HAP-1 (cell line): ENCODE results near the gene IGSF5.

Experiments used
- DNase-seq, 2 experiments: peaks; one replicate each; pipeline ENCODE4 v3.0.0-alpha.2; 2016 to 2020; ENCODE audit warnings: low spot score in 2 of 2
- H3K27me3 ChIP-seq: fragments of 250-450 bp; sonication (Bioruptor Pico); 2 replicates; pipeline ENCODE4 v1.5.1; 2020; ENCODE audit warnings: low read depth, mild to moderate bottlenecking, moderate library complexity
- H3K36me3 ChIP-seq: fragments of 250-450 bp; sonication (Bioruptor Pico); replicated peaks from 2 replicates; pipeline ENCODE4 v1.5.1; 2020; ENCODE audit warnings: mild to moderate bottlenecking
- H3K4me1 ChIP-seq: fragments of 250-450 bp; sonication (Bioruptor Pico); 2 replicates; pipeline ENCODE4 v1.5.1; 2020; ENCODE audit warnings: mild to moderate bottlenecking
- H3K4me3 ChIP-seq: fragments of 250-450 bp; sonication (Bioruptor Pico); 2 replicates; pipeline ENCODE4 v1.5.1; 2020; ENCODE audit warnings: mild to moderate bottlenecking, moderate library complexity
- H3K9me3 ChIP-seq: fragments of 250-450 bp; sonication (Bioruptor Pico); 2 replicates; pipeline ENCODE4 v1.5.1; 2020; ENCODE audit warnings: mild to moderate bottlenecking, moderate library complexity
- in situ Hi-C: fragments of 300-500 bp; cut with MboI; formaldehyde crosslinking; loops from 3 replicates; pipeline ENCODE4 v1.14.3; 2020; ENCODE audit warnings: low sequenced_read_pairs, inconsistent platforms, mixed read lengths

Gene IGSF5

DNA sequence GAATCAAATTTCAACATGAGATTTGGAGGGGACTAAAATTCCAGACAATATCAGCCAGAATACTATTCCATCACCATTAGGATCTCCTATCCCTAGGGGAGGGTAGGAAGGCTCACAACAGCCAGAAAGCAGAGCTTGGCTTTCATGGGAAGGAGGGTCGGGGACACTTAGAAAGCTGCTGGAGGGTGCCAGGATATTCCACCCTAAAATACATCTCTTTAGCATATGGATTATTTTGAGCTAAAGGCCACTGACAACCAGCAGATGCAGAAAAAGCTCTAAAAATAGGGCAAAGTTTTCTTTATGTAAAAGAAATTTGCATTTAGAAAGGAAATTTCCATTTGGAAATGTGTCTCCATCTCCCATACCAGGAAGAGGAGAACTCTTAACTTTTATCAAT, 68.0 kb downstream of the IGSF5 start:
- no peak for DNase-seq
- H3K4me1 ChIP-seq: no peaks in the 10 kb centered on the region
- no peak overlapping the region for H3K4me3 ChIP-seq
- H3K27me3 ChIP-seq: no peaks in the 10 kb centered on the region
- in situ Hi-C loops: no loop called here
- H3K36me3 ChIP-seq: no peaks in the 10 kb centered on the region
- no peaks in the 10 kb centered on the region for H3K9me3 ChIP-seq

DNA sequence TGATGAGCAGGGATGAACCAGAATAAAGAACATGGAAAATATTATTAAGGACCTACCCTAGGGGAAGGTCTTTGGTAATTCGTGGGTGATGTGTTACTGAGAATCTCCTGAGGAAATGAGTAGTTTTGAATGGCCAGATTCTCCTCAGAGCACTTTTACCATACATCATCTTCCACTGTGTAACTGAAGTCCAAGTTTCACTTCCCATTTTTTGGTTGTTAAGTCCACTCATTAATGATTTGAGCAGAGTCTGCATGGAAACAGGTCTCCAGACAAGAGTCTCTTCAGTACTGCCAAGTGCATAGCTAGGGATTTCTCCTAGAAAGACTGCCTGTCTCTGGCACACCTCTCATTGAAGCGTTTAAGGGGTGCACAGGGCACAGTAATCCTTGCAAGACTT, 73.6 kb downstream of the IGSF5 start:
- in situ Hi-C loops: no loop called here
- no peaks in the 10 kb centered on the region for H3K9me3 ChIP-seq
- no peak overlapping the region for H3K4me3 ChIP-seq
- no peaks in the 10 kb centered on the region for H3K4me1 ChIP-seq
- no peaks in the 10 kb centered on the region for H3K27me3 ChIP-seq
- no peak for DNase-seq
- H3K36me3 ChIP-seq: no peaks in the 10 kb centered on the region

DNA sequence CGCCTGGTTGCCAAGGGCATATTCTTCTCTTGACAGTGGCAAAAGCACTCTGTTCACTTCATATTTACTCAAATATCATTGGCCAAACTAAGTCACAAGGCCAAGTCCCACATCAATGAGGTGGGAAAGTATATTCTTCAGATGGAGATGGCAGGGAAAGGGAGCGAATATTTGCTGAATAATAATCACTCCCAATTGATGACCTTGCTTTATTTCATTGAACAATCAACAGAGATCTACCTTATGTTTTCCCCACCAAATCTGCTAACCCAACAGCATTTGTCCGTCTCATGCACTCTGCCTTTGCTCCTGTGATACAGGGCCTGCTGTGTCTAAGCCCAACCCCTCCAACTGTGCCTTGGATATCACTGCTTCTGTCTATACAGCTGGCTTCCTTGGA, 77.1 kb downstream of the IGSF5 start:
- Histone ChIP-seq H3K9me3 (no peaks in the 10 kb centered on the region), H3K4me3 (no peak overlapping the region), H3K27me3 (no peaks in the 10 kb centered on the region), H3K36me3 (no peaks in the 10 kb centered on the region), H3K4me1 (no peaks in the 10 kb centered on the region)
- in situ Hi-C loops: no loop called here
- no peak for DNase-seq

DNA sequence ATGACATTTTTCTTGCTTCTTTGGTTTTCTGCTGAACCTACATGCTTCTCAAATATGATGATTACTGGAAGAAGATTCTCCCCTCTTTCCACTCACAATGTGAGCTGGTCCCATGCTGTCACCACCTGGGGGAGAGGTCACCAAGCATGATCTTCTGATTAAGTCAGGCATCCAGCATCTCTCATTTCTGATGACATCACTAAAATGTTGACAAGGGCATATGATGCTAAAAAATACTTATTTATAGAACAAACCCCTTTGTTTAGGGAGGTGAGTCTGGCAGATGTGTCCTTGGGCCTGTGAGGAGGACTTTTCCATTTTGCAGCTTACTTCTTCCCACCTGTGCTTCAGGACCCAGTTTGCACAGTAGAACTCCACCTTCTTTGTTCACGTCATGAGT, 80.3 kb downstream of the IGSF5 start:
- Histone ChIP-seq H3K36me3 (no peaks in the 10 kb centered on the region), H3K9me3 (no peaks in the 10 kb centered on the region), H3K27me3 (no peaks in the 10 kb centered on the region), H3K4me1 (no peaks in the 10 kb centered on the region), H3K4me3 (no peak overlapping the region)
- DNase-seq: no peak
- in situ Hi-C loops: no loop called here

GRCh38 chr21:39834543-39834942, 89.6 kb downstream of the IGSF5 start:
- in situ Hi-C loops: no loop called here

DNA sequence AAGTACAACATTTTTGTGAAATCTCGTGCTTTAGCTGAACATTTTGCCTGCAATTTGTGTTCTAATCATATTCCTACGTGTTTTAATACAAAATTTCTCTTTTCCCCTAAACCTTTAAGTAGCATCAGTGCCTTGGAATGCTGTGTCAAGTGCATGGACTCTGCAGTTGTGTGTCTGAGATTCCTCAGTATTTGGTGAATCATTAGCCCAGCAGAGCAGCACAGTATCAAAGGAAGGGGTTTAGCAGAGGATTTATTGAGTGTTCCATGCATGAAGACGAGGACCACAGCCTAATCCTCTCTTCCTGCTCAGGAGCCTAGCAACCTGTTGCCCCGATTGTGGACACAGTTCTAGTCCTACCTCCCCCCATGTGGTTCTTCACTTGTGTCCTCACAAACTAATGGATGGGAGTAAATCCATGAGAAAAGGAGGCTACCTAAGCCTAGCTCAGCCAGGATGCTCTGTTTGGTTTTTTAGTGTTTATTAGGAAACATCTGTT, 92.9 kb downstream of the IGSF5 start:
- Histone ChIP-seq H3K4me1 (no peaks in the 10 kb centered on the region), H3K27me3 (no peaks in the 10 kb centered on the region), H3K9me3 (no peaks in the 10 kb centered on the region; the same call in 1 of the 2 replicates), H3K36me3 (no peaks in the 10 kb centered on the region), H3K4me3 (no peak overlapping the region)
- in situ Hi-C loops: no loop called here
- DNase-seq: no peak

More at GRCh38 chr21:39834543-39834942, 89.6 kb downstream of the IGSF5 start:
- H3K9me3 ChIP-seq: no peaks in the 10 kb centered on the region
- H3K27me3 ChIP-seq: no peaks in the 10 kb centered on the region
- H3K4me3 ChIP-seq: no peak overlapping the region
- DNase-seq: no peak
- no peaks in the 10 kb centered on the region for H3K36me3 ChIP-seq
- no peaks in the 10 kb centered on the region for H3K4me1 ChIP-seq

- no peak overlapping the region for H3K4me3 ChIP-seq
- H3K4me1 ChIP-seq: no peaks in the 10 kb centered on the region
- no peaks in the 10 kb centered on the region for H3K36me3 ChIP-seq
- no peaks in the 10 kb centered on the region for H3K27me3 ChIP-seq
- in situ Hi-C loops: no loop called here
- peaks cover 3% of the 10 kb centered on the region; the same call in 1 of the 2 replicates for H3K9me3 ChIP-seq
- no peak for DNase-seq
Measured at GRCh38 chr21:39840373-39841097, 95.6 kb downstream of the IGSF5 start.

- no peak for DNase-seq
- no peak overlapping the region for H3K4me3 ChIP-seq
- H3K4me1 ChIP-seq: no peaks in the 10 kb centered on the region
- H3K36me3 ChIP-seq: no peaks in the 10 kb centered on the region
- no peaks in the 10 kb centered on the region for H3K27me3 ChIP-seq
- in situ Hi-C loops: no loop called here
- H3K9me3 ChIP-seq: peaks cover 3% of the 10 kb centered on the region; the same call in 1 of the 2 replicates
Measured at GRCh38 chr21:39842741-39843459, 97.9 kb downstream of the IGSF5 start.

DNA sequence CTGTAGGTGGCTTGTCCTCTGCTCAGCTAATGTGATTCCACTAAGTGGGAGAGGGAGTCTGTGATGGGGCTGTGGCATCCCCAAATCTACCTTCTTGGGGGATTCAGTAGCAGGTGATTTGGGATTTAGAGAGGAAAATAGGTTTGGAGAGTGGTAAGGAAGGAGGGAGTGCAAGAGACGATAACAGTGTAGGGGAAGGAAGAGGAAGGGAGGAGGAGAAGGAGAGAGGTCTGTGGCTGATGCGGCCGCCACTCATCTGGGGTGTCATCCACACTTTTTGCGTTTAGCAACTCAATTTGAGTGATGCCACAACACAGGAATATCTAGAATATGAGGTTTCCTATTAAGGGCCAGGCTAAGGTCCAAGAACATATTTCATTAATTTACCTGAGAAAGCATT, 98.5 kb downstream of the IGSF5 start:
- H3K4me3 ChIP-seq: no peak overlapping the region
- in situ Hi-C loops: no loop called here
- no peaks in the 10 kb centered on the region for H3K27me3 ChIP-seq
- peaks cover 3% of the 10 kb centered on the region; the same call in 1 of the 2 replicates for H3K9me3 ChIP-seq
- DNase-seq: no peak
- H3K36me3 ChIP-seq: no peaks in the 10 kb centered on the region
- H3K4me1 ChIP-seq: no peaks in the 10 kb centered on the region

DNA sequence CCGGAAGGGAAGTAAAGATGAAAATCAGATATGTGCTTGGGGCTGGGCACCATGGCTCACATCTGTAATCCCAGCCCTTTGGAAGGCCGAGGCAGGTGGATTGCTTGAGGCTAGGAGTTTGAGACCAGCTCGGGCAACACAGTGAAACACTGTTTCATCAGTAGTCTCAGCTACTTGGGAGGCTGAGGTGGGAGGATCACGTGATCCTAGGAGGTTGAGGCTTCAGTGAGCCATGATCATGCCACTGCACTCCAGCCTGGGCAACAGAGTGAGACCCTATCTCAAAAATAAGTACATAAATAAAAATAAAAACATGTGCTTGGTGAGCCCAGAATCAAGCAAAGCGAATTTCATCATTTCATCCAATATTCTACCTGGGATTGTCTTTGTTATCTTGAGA, 98.9 kb downstream of the IGSF5 start:
- no peak for DNase-seq
- Histone ChIP-seq H3K27me3 (no peaks in the 10 kb centered on the region), H3K36me3 (no peaks in the 10 kb centered on the region), H3K4me3 (no peak overlapping the region), H3K4me1 (no peaks in the 10 kb centered on the region), H3K9me3 (peaks cover 3% of the 10 kb centered on the region; the same call in 1 of the 2 replicates)
- in situ Hi-C loops: no loop called here

DNA sequence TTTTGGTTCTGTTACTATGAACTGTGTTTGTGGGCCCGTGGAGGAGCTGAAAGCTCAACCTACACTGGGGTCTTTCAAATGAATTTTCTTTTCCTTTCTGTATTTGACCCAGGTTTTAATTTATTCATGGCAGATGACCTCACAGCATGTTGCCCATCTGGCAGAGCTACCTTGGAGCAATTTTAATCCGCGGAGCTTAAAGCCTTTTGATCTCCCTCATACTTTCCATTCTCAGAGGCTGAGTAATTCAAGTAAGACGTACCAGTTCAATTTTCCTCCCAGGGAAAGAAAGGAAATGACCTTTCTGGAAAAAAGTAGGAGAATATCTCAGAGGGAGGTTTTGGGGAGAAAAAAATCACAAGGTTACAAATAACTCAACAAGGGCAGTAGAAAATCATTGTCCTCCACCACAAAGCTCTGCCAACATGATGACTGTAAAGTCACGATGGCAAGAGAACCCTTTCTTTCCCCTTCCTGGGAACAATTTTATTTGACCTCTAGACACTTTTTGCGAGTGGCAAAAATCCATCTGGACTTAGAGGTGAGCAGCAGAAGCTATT, 100.7 kb downstream of the IGSF5 start:
- in situ Hi-C loops: no loop called here

GRCh38 chr21:39847877-39848276, 102.9 kb downstream of the IGSF5 start:
- no peak overlapping the region for H3K4me3 ChIP-seq
- no peaks in the 10 kb centered on the region for H3K36me3 ChIP-seq
- 0 out of 2 replicates have a peak, but pooled peaks cover 5% of the 10 kb centered on the region for H3K9me3 ChIP-seq
- H3K4me1 ChIP-seq: no peaks in the 10 kb centered on the region
- in situ Hi-C loops: no loop called here
- no peaks in the 10 kb centered on the region for H3K27me3 ChIP-seq
- DNase-seq: no peak

More for the DNA sequence above, 100.7 kb downstream of the IGSF5 start:
- Histone ChIP-seq H3K4me3 (no peak overlapping the region), H3K36me3 (no peaks in the 10 kb centered on the region), H3K9me3 (0 out of 2 replicates have a peak, but pooled peaks cover 5% of the 10 kb centered on the region), H3K27me3 (no peaks in the 10 kb centered on the region), H3K4me1 (no peaks in the 10 kb centered on the region)
- no peak for DNase-seq

- in situ Hi-C loops: no loop called here
- Histone ChIP-seq H3K4me1 (no peaks in the 10 kb centered on the region), H3K4me3 (no peak overlapping the region), H3K36me3 (no peaks in the 10 kb centered on the region), H3K9me3 (0 out of 2 replicates have a peak, but pooled peaks cover 3% of the 10 kb centered on the region), H3K27me3 (no peaks in the 10 kb centered on the region)
- no peak for DNase-seq
Measured at GRCh38 chr21:39849014-39849655, 104.2 kb downstream of the IGSF5 start.
